ENCODE results near the gene SPART.

GRCh38 chr13:36345438-36346221 is 564 bp downstream of the SPART start:
- TF ChIP-seq CTCF (IDR thresholded peaks at IDR 0.05) (peak in 1 of 3 experiments; percentile 6), POLR2A (IDR thresholded peaks at IDR 0.05) (no peak)
